Mucosa of rectum (tissue), 2 donors: ENCODE results near the gene HAPLN3.
A peak's percentile ranks its signal among the peaks of the same experiment; 100 is the strongest.

Experiments used
- H3K27ac ChIP-seq, 2 donors: one replicate each; pipeline ENCODE4 v1.7.0; 2013; ENCODE audit warnings: inconsistent platforms in 2 of 2, low read depth in 2 of 2, low read length in 2 of 2
- H3K27me3 ChIP-seq, 2 donors: one replicate each; pipeline ENCODE4 v1.7.0; 2013; ENCODE audit warnings: low read length in 2 of 2; ENCODE audit not compliant: control insufficient read depth in 2 of 2, insufficient read depth in 2 of 2
- H3K36me3 ChIP-seq, 2 donors: one replicate each; pipeline ENCODE4 v1.7.0; 2013; ENCODE audit warnings: low read length in 2 of 2; ENCODE audit not compliant: control insufficient read depth in 2 of 2, insufficient read depth in 2 of 2
- H3K4me1 ChIP-seq, 2 donors: one replicate each; pipeline ENCODE4 v1.7.0; 2013; ENCODE audit warnings: low read length in 2 of 2, mild to moderate bottlenecking in 1 of 2; ENCODE audit not compliant: control insufficient read depth in 2 of 2, insufficient read depth in 2 of 2
- H3K4me3 ChIP-seq, 2 donors: one replicate each; pipeline ENCODE4 v1.7.0; 2013; ENCODE audit warnings: low read length in 2 of 2
- H3K9ac ChIP-seq, 2 donors: one replicate each; pipeline ENCODE4 v1.7.0; 2013; ENCODE audit warnings: low read length in 2 of 2, low read depth in 1 of 2, mild to moderate bottlenecking in 1 of 2
- H3K9me3 ChIP-seq, 2 donors: one replicate each; pipeline ENCODE4 v1.7.0; 2013; ENCODE audit warnings: low read length in 2 of 2; ENCODE audit not compliant: control insufficient read depth in 2 of 2
- donor health status: healthy.
- donor health status: Normal muscosa, but diverticular disease.

The HAPLN3 gene

GRCh38 chr15:88904257-88904623, 8.9 kb upstream of the HAPLN3 start:
- Histone ChIP-seq H3K9me3 (no peaks in the 10 kb centered on the region), H3K4me1 (peaks cover 4 to 8% of the 10 kb centered on the region in 2 donors), H3K36me3 (no peaks in the 10 kb centered on the region), H3K4me3 (no peak overlapping the region), H3K27me3 (no peaks in the 10 kb centered on the region), H3K27ac (no peak overlapping the region), H3K9ac (no peak overlapping the region)

- H3K27me3 ChIP-seq, result no peaks in the 10 kb centered on the region
- H3K4me3 ChIP-seq, result no peak overlapping the region
- no peak overlapping the region for H3K9ac ChIP-seq
- no peaks in the 10 kb centered on the region for H3K36me3 ChIP-seq
- no peak overlapping the region for H3K27ac ChIP-seq
- no peaks in the 10 kb centered on the region for H3K9me3 ChIP-seq
- H3K4me1 ChIP-seq, result peaks cover 4 to 8% of the 10 kb centered on the region in 2 donors
These were observed 7.5 kb upstream of the HAPLN3 start for GRCh38 chr15:88902846-88903245.

GRCh38 chr15:88902221-88902835, 7.0 kb upstream of the HAPLN3 start:
- H3K9ac ChIP-seq, result no peak overlapping the region
- no peaks in the 10 kb centered on the region for H3K9me3 ChIP-seq
- no peaks in the 10 kb centered on the region for H3K36me3 ChIP-seq
- no peaks in the 10 kb centered on the region for H3K27me3 ChIP-seq
- no peak overlapping the region for H3K4me3 ChIP-seq
- peaks cover 4 to 8% of the 10 kb centered on the region in 2 donors for H3K4me1 ChIP-seq
- no peak overlapping the region for H3K27ac ChIP-seq

- Histone ChIP-seq H3K4me3 (no peak overlapping the region), H3K36me3 (no peaks in the 10 kb centered on the region), H3K27me3 (no peaks in the 10 kb centered on the region), H3K9me3 (no peaks in the 10 kb centered on the region), H3K4me1 (peaks cover 8 to 10% of the 10 kb centered on the region in 2 donors), H3K27ac (no peak overlapping the region), H3K9ac (no peak overlapping the region)
These were observed 6.3 kb upstream of the HAPLN3 start for GRCh38 chr15:88901508-88902220.

- H3K9me3 ChIP-seq, result no peaks in the 10 kb centered on the region
- H3K4me3 ChIP-seq, result no peak overlapping the region
- H3K27ac ChIP-seq, result no peak overlapping the region
- peaks cover 8 to 10% of the 10 kb centered on the region in 2 donors for H3K4me1 ChIP-seq
- no peaks in the 10 kb centered on the region for H3K36me3 ChIP-seq
- H3K27me3 ChIP-seq, result no peaks in the 10 kb centered on the region
- H3K9ac ChIP-seq, result no peak overlapping the region
These were observed 5.7 kb upstream of the HAPLN3 start for GRCh38 chr15:88900982-88901418.

- Histone ChIP-seq H3K4me3 (no peak overlapping the region), H3K4me1 (peaks cover 8 to 13% of the 10 kb centered on the region in 2 donors), H3K9me3 (no peaks in the 10 kb centered on the region), H3K27ac (no peak overlapping the region), H3K27me3 (peaks cover 0 to 2% of the 10 kb centered on the region in 2 donors), H3K36me3 (no peaks in the 10 kb centered on the region), H3K9ac (no peak overlapping the region)
These were observed 5.1 kb upstream of the HAPLN3 start for GRCh38 chr15:88900309-88900981.

GRCh38 chr15:88899251-88899650, 3.9 kb upstream of the HAPLN3 start:
- H3K36me3 ChIP-seq, result no peaks in the 10 kb centered on the region
- H3K9me3 ChIP-seq, result no peaks in the 10 kb centered on the region
- H3K27me3 ChIP-seq, result peaks cover 5 to 6% of the 10 kb centered on the region in 2 donors
- no peak overlapping the region for H3K27ac ChIP-seq
- no peak overlapping the region for H3K4me3 ChIP-seq
- peaks cover 9 to 17% of the 10 kb centered on the region in 2 donors for H3K4me1 ChIP-seq
- H3K9ac ChIP-seq, result no peak overlapping the region

- Histone ChIP-seq H3K27ac (no peak overlapping the region), H3K27me3 (peaks cover 6% of the 10 kb centered on the region in 2 donors), H3K36me3 (no peaks in the 10 kb centered on the region), H3K9ac (no peak overlapping the region), H3K9me3 (no peaks in the 10 kb centered on the region), H3K4me3 (no peak overlapping the region), H3K4me1 (peaks cover 7 to 17% of the 10 kb centered on the region in 2 donors)
These were observed 3.4 kb upstream of the HAPLN3 start for GRCh38 chr15:88898736-88899135.

- H3K9ac ChIP-seq, result no peak overlapping the region
- H3K9me3 ChIP-seq, result no peaks in the 10 kb centered on the region
- H3K36me3 ChIP-seq, result no peaks in the 10 kb centered on the region
- H3K4me1 ChIP-seq, result peaks cover 7 to 17% of the 10 kb centered on the region in 2 donors
- peaks cover 6% of the 10 kb centered on the region in 2 donors for H3K27me3 ChIP-seq
- H3K4me3 ChIP-seq, result no peak overlapping the region
- no peak overlapping the region for H3K27ac ChIP-seq
These were observed 2.3 kb upstream of the HAPLN3 start for GRCh38 chr15:88897456-88898194.

GRCh38 chr15:88897142-88897455, 1.8 kb upstream of the HAPLN3 start:
- peak overlapping the region in 1 of 2 donors; percentile 8 for H3K9ac ChIP-seq

More at GRCh38 chr15:88897142-88897455, 1.8 kb upstream of the HAPLN3 start:
- H3K9me3 ChIP-seq, result no peaks in the 10 kb centered on the region
- peaks cover 6% of the 10 kb centered on the region in 2 donors for H3K27me3 ChIP-seq
- H3K27ac ChIP-seq, result no peak overlapping the region
- H3K36me3 ChIP-seq, result no peaks in the 10 kb centered on the region
- H3K4me1 ChIP-seq, result peaks cover 7 to 17% of the 10 kb centered on the region in 2 donors
- H3K4me3 ChIP-seq, result no peak overlapping the region
